Gastroesophageal sphincter (tissue), 4 donors: Measurements from ENCODE around the gene RRP7A. TPM values are rescaled to one million over a fixed set of nuclear protein-coding genes. Genes with fewer than 3 reads are reported as not detected.
"Not testable (repeated sequence)": the region's sequence is repeated elsewhere in the genome, so short reads cannot be mapped to it uniquely, and the experiment has no call there.

Experiments
- ATAC-seq: fragments of 150-250 bp; one replicate; pipeline ENCODE4 v1.9.1; 2016; ENCODE audit warnings: mild to moderate bottlenecking, moderate library complexity
- H3K27ac ChIP-seq, 4 donors: fragments of 200-600 bp; sonication (generic) in 3 of 4; 1 replicate in 3 of 4; 2 replicates in 1 of 4; pipeline ENCODE4 v1.5.1; 2016 to 2019
- H3K27me3 ChIP-seq: fragments of 200-600 bp; sonication (generic); one replicate; pipeline ENCODE4 v1.5.1; 2019
- H3K36me3 ChIP-seq, 2 donors: fragments of 200-600 bp; sonication (generic); one replicate each; pipeline ENCODE4 v1.5.1; 2019; ENCODE audit warnings: control low read depth in 1 of 2
- H3K4me1 ChIP-seq, 3 donors: fragments of 200-600 bp; sonication (generic); 1 replicate in 2 of 3; 2 replicates in 1 of 3; pipeline ENCODE4 v1.5.1; 2016 to 2019; ENCODE audit warnings: control low read depth in 2 of 3
- H3K4me3 ChIP-seq, 2 donors: fragments of 200-600 bp; sonication (generic); one replicate each; pipeline ENCODE4 v1.5.1; 2019; ENCODE audit warnings: mild to moderate bottlenecking in 1 of 2, moderate library complexity in 1 of 2
- H3K9me3 ChIP-seq, 3 donors: fragments of 200-600 bp; sonication (generic); one replicate each; pipeline ENCODE4 v1.5.1; 2017 to 2019; ENCODE audit warnings: control low read depth in 2 of 3
- CTCF ChIP-seq, 4 experiments: fragments of 200-600 bp in 2 of 4; fragments of 450-650 bp in 2 of 4; sonication (generic) in 1 of 4; IDR thresholded peaks; one replicate each; pipeline ENCODE4 v1.5.1; 2017 to 2019; ENCODE audit warnings: antibody characterized with exemption in 4 of 4, mild to moderate bottlenecking in 2 of 4, moderate library complexity in 2 of 4
- EP300 ChIP-seq: sonication (generic); formaldehyde crosslinking; IDR thresholded peaks from one replicate; pipeline ENCODE4 v1.6.1; 2017; ENCODE audit warnings: antibody characterized with exemption, mild to moderate bottlenecking
- POLR2A ChIP-seq, 2 donors: fragments of 450-650 bp; IDR thresholded peaks; one replicate each; pipeline ENCODE4 v1.6.1; 2017; ENCODE audit warnings: antibody characterized with exemption in 2 of 2, mild to moderate bottlenecking in 2 of 2, moderate library complexity in 1 of 2
- POLR2AphosphoS5 ChIP-seq: sonication (generic); formaldehyde crosslinking; IDR thresholded peaks from one replicate; pipeline ENCODE4 v1.6.1; 2017; ENCODE audit warnings: antibody characterized with exemption
- WGBS, 2 donors: methylation state at CpG; one replicate each; pipeline ENCODE4 v1.1.5; 2018; ENCODE audit warnings: low coverage in 1 of 2; 5-methylcytosine and 5-hydroxymethylcytosine counted together
- total RNA-seq, 4 donors: library from RNA; depleted of rRNA; stranded (reverse); fragments of >200 nt; gene quantifications; one replicate each; pipeline ENCODE4 v1.1.0, GENCODE V29; 2016

The RRP7A gene
- total RNA-seq, 4 donors from 2014 or later, result 21.3 to 36.9 (median 29.1) TPM

GRCh38 chr22:42562279-42562678, 42.7 kb upstream of the RRP7A start:
- Histone ChIP-seq H3K4me1 (peaks cover 0 to 16% (median 0%) of the 10 kb centered on the region in 3 donors), H3K27ac (no peak overlapping the region), H3K36me3 (peaks cover 0 to 43% of the 10 kb centered on the region in 2 donors), H3K4me3 (no peak overlapping the region), H3K27me3 (no peaks in the 10 kb centered on the region), H3K9me3 (no peaks in the 10 kb centered on the region)
- no peak for ATAC-seq
- WGBS, 2 donors, result 80% methylated on average over 1 of the region's 8 CpGs; no CpG with 5 or more reads in 1 of the 2 donors
- TF ChIP-seq POLR2A (IDR thresholded peaks at IDR 0.05) (no peak), CTCF (IDR thresholded peaks at IDR 0.05) (no peak), EP300 (no peak), POLR2AphosphoS5 (no peak)

GRCh38 chr22:42561856-42562255, 42.3 kb upstream of the RRP7A start:
- Histone ChIP-seq H3K36me3 (peaks cover 0 to 43% of the 10 kb centered on the region in 2 donors), H3K27ac (no peak overlapping the region), H3K4me1 (peaks cover 0 to 16% (median 0%) of the 10 kb centered on the region in 3 donors), H3K27me3 (no peaks in the 10 kb centered on the region), H3K9me3 (no peaks in the 10 kb centered on the region), H3K4me3 (no peak overlapping the region)
- TF ChIP-seq CTCF (IDR thresholded peaks at IDR 0.05), result no peak
- TF ChIP-seq POLR2A (IDR thresholded peaks at IDR 0.05), result no peak
- no peak for TF ChIP-seq POLR2AphosphoS5
- no peak for TF ChIP-seq EP300
- no peak for ATAC-seq
- 25% methylated on average over 2 of the region's 5 CpGs; no CpG with 5 or more reads in 1 of the 2 donors for WGBS, 2 donors

- Histone ChIP-seq H3K36me3 (peaks cover 0 to 34% of the 10 kb centered on the region in 2 donors), H3K9me3 (no peaks in the 10 kb centered on the region), H3K27me3 (no peaks in the 10 kb centered on the region), H3K4me1 (peaks cover 0 to 16% (median 0%) of the 10 kb centered on the region in 3 donors), H3K4me3 (no peak overlapping the region), H3K27ac (no peak overlapping the region)
- 54% methylated on average over 4 of the region's 7 CpGs; no CpG with 5 or more reads in 1 of the 2 donors for WGBS, 2 donors
- TF ChIP-seq CTCF (IDR thresholded peaks at IDR 0.05) (peak in 3 of 4 experiments; percentile 5 to 45 (median 28)), EP300 (no peak)
- no peak for ATAC-seq
Observed at GRCh38 chr22:42560781-42561180, 41.2 kb upstream of the RRP7A start.

- Histone ChIP-seq H3K4me1 (peaks cover 0 to 16% (median 0%) of the 10 kb centered on the region in 3 donors), H3K36me3 (peaks cover 0 to 30% of the 10 kb centered on the region in 2 donors), H3K4me3 (no peak overlapping the region), H3K9me3 (no peaks in the 10 kb centered on the region), H3K27me3 (no peaks in the 10 kb centered on the region), H3K27ac (no peak overlapping the region)
- no peak for ATAC-seq
- WGBS, 2 donors, result 81 to 88% methylated on average over 4 to 5 of the region's 8 CpGs
- no peak for TF ChIP-seq CTCF (IDR thresholded peaks at IDR 0.05)
Observed at GRCh38 chr22:42560381-42560780, 40.8 kb upstream of the RRP7A start.

GRCh38 chr22:42553475-42554361, 34.1 kb upstream of the RRP7A start, which contains the start of gene SERHL2:
Gene SERHL2, plus strand, starts transcription at chr22:42553956. Its CDS starts 65 bp downstream, at chr22:42554021.
- Histone ChIP-seq H3K27ac (peak within 1 kb of the TSS in 3 of 4 donors; percentile 45 to 76 (median 64)), H3K4me1 (peaks cover 0 to 18% (median 0%) of the 10 kb centered on the region in 3 donors)

GRCh38 chr22:42552294-42552647, 32.7 kb upstream of the RRP7A start:
- not testable (repeated sequence) for H3K27ac ChIP-seq, H3K4me3 ChIP-seq, ATAC-seq, H3K36me3 ChIP-seq, H3K9me3 ChIP-seq
- Histone ChIP-seq H3K4me1 (peaks cover 0 to 18% (median 0%) of the 10 kb centered on the region in 3 donors), H3K27me3 (peaks cover 10% of the 10 kb centered on the region)
- WGBS, 2 donors, result 88 to 89% methylated on average over 3 to 5 of the region's 6 CpGs

More at GRCh38 chr22:42553475-42554361, 34.1 kb upstream of the RRP7A start, which contains the start of gene SERHL2:
- ATAC-seq, result peak; percentile 97
- 0% methylated on average over 13 of the region's 75 CpGs; no CpG with 5 or more reads in 1 of the 2 donors for WGBS, 2 donors
- Histone ChIP-seq H3K9me3 (no peaks in the 10 kb centered on the region), H3K27me3 (peaks cover 10% of the 10 kb centered on the region), H3K36me3 (no peaks in the 10 kb centered on the region), H3K4me3 (peak within 1 kb of the TSS; percentile 44 to 64)
- no peak for TF ChIP-seq EP300
- no peak for TF ChIP-seq POLR2AphosphoS5
- peak; percentile 25 to 32 for TF ChIP-seq POLR2A (IDR thresholded peaks at IDR 0.05)
- peak in 2 of 4 experiments; percentile 9 to 26 for TF ChIP-seq CTCF (IDR thresholded peaks at IDR 0.05)
